Activated naive CD8-positive, alpha-beta T cell treated with anti-CD3 and anti-CD28 coated beads, Interleukin-2, amount 10 ng/mL, durations not matched to agents 7 days and 5 days (primary cell): Measurements from ENCODE around the gene CNIH2. TPM values are rescaled to one million over a fixed set of nuclear protein-coding genes. Genes with fewer than 3 reads are reported as not detected.

Source experiments
- ATAC-seq: fragments of 150-1000 bp; cut with Tn5 transposase; one replicate; pipeline ENCODE4 v1.10.0; 2021; ENCODE audit warnings: low read depth, moderate library complexity
- POLR2A ChIA-PET: fragments of 350-600 bp; sonication (Branson Sonifier 250); formaldehyde crosslinking; loops from one replicate; lab custom pipeline; 2021; ENCODE audit warnings: antibody characterized with exemption; lab: Charles Lee
- DNase-seq: peaks from one replicate; pipeline ENCODE4 v3.0.0; 2021
- H3K27ac Mint-ChIP-seq: one replicate; pipeline ENCODE4 v1.8.0; 2022; ENCODE audit warnings: mild to moderate bottlenecking, mixed read lengths
- H3K27me3 Mint-ChIP-seq: one replicate; pipeline ENCODE4 v1.8.0; 2022; ENCODE audit warnings: mild to moderate bottlenecking, moderate library complexity, mixed read lengths
- H3K36me3 Mint-ChIP-seq: one replicate; pipeline ENCODE4 v1.8.0; 2021; ENCODE audit warnings: mild to moderate bottlenecking, mixed read lengths
- H3K4me1 Mint-ChIP-seq: one replicate; pipeline ENCODE4 v1.8.0; 2021; ENCODE audit warnings: mixed read lengths
- H3K4me3 Mint-ChIP-seq: one replicate; pipeline ENCODE4 v1.8.0; 2022; ENCODE audit warnings: mild to moderate bottlenecking, moderate library complexity, mixed read lengths
- H3K9me3 Mint-ChIP-seq: one replicate; pipeline ENCODE4 v1.8.0; 2021; ENCODE audit warnings: mixed read lengths
- total RNA-seq, 2 experiments: library from RNA; stranded (reverse); gene quantifications; one replicate each; pipeline ENCODE4 v1.2.3, GENCODE V29; 2021

CNIH2 gene
- total RNA-seq, 2 experiments from 2014 or later, result 2.1 to 2.7 TPM

DNA sequence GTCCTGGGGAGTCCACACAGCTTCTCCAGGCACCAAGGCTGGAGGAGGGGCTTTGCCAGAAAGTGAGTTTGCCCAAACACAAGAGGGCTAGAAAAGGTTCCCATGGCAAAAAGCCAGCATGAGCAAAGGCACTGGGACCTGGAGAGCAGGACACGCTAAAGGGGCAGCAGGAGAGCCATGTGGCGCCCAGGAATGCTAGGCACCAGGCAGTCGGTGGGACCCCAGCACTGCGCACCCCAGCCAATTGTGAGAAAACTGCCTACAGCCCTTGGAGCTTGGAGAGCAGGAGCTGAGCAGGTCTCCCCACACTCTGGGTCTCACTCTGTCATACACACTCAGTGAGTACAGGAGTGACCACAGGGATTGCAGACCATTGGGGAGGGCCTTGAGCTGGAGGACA, 14.7 kb upstream of the CNIH2 start:
- Mint-ChIP-seq H3K4me1 (peaks cover 24% of the 10 kb centered on the region), H3K4me3 (no peak overlapping the region), H3K36me3 (peaks cover 12% of the 10 kb centered on the region), H3K27me3 (no peaks in the 10 kb centered on the region), H3K27ac (no peak overlapping the region), H3K9me3 (no peaks in the 10 kb centered on the region)
- DNase-seq (no peak), ATAC-seq (no peak)
- POLR2A ChIA-PET, result no interaction called here

- POLR2A ChIA-PET, result no interaction called here
- no peak overlapping the region for H3K27ac Mint-ChIP-seq
- H3K4me1 Mint-ChIP-seq, result peaks cover 22% of the 10 kb centered on the region
- no peak overlapping the region for H3K4me3 Mint-ChIP-seq
- H3K36me3 Mint-ChIP-seq, result peaks cover 12% of the 10 kb centered on the region
- no peaks in the 10 kb centered on the region for H3K9me3 Mint-ChIP-seq
- H3K27me3 Mint-ChIP-seq, result no peaks in the 10 kb centered on the region
- ATAC-seq, result no peak
- no peak for DNase-seq
Observed at GRCh38 chr11:66263785-66264184, 14.2 kb upstream of the CNIH2 start.

DNA sequence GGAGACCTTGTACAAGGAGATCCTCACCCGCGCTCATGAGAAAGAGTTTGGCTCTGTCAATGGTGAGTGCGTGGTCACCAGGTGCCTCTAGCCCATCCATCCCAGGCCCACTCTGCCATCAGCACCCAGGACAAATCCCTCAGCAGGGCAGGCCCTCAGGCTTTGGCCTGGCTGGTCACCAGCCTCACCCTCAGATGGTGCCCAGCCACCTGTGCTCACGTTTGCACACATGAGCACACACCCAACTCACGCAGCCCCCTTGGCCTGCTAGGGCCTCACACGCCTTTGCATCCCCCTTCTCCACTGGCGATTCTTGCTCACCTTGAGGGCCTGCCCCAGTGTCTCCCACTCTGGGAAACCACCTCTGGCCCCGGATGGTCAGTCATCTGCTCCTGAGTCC, 13.6 kb upstream of the CNIH2 start:
- DNase-seq (no peak), ATAC-seq (no peak)
- Mint-ChIP-seq H3K4me3 (no peak overlapping the region), H3K9me3 (no peaks in the 10 kb centered on the region), H3K27ac (peak overlapping the region; percentile 61), H3K36me3 (peaks cover 12% of the 10 kb centered on the region), H3K27me3 (no peaks in the 10 kb centered on the region), H3K4me1 (peaks cover 17% of the 10 kb centered on the region)
- POLR2A ChIA-PET, result no interaction called here

DNA sequence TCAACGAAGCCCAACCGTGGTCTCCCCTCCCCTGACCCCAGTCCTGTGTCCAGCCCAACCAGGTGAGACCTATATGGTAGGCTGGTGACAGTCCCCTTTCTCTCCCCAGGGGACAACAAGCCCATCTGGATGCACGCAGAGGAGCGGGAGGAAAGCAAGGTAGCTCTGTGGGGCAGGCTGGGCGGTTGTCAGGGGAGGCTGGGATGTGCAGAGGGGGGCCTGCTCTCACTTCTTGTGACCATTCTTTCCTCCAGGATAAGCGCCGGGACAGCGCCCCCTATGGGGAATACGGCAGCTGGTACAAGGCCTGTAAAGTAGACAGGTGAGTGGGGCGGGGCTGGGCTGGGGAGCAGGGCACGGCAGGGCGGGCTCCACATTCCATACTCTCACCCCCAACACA, 13.1 kb upstream of the CNIH2 start:
- Mint-ChIP-seq H3K36me3 (peaks cover 7% of the 10 kb centered on the region), H3K27ac (no peak overlapping the region), H3K4me1 (peaks cover 18% of the 10 kb centered on the region), H3K9me3 (no peaks in the 10 kb centered on the region), H3K27me3 (no peaks in the 10 kb centered on the region), H3K4me3 (no peak overlapping the region)
- DNase-seq (peak; percentile 58), ATAC-seq (no peak)
- POLR2A ChIA-PET, result no interaction called here

GRCh38 chr11:66265531-66266377, 12.2 kb upstream of the CNIH2 start:
- Mint-ChIP-seq H3K4me3 (no peak overlapping the region), H3K27ac (no peak overlapping the region), H3K27me3 (no peaks in the 10 kb centered on the region), H3K9me3 (no peaks in the 10 kb centered on the region), H3K36me3 (peaks cover 9% of the 10 kb centered on the region), H3K4me1 (peaks cover 24% of the 10 kb centered on the region)
- DNase-seq, result no peak
- ATAC-seq, result no peak
- POLR2A ChIA-PET, result no interaction called here

DNA sequence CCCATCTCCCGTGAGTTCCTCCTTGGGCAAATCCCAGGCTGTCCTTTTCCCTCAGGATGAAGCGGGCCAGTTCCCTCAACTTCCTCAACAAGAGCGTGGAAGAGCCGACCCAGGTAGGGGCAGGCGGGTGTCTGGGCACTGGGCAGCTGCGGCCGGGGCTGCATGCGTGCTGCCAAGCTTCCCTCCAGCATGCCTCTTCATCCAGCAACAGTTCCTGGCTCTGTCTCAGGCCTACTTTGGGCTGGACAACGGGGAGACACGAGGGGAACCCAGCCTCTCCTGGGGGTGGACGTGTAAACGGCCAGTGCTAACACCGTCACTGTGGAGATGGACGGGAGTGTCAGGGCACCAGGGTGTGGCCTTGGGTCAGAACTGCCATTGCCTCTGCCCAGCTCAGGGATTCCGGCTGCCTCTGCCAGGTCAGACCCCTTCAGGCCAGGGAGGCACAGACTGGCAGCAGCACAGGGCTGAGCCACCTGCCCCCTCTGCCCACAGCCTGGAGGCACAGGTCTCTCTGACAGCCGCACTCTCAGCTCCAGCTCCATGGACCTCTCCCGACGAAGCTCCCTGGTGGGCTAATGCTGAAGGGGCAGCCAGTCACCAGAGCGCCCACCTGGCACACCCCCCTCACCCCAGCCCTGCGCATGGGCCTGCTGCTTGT, 11.5 kb upstream of the CNIH2 start:
- no peaks in the 10 kb centered on the region for H3K27me3 Mint-ChIP-seq

GRCh38 chr11:66267039-66267378, 11.0 kb upstream of the CNIH2 start:
- Mint-ChIP-seq H3K9me3 (no peaks in the 10 kb centered on the region), H3K27ac (peak overlapping the region; percentile 79), H3K27me3 (no peaks in the 10 kb centered on the region), H3K36me3 (peaks cover 16% of the 10 kb centered on the region), H3K4me1 (peaks cover 32% of the 10 kb centered on the region), H3K4me3 (peak overlapping the region; percentile 87)
- DNase-seq (peak; percentile 50), ATAC-seq (no peak)
- POLR2A ChIA-PET, result interaction anchor here (1.0 to 2.6 kb wide), 8 partner anchors 10 to 408 kb away, joined by 3 to 20 read pairs (median 6); partner anchors contain the start of genes CFL1, MRPL11 and YIF1A

More for the DNA sequence above, 11.5 kb upstream of the CNIH2 start:
- peaks cover 27% of the 10 kb centered on the region for H3K4me1 Mint-ChIP-seq
- no peak for ATAC-seq
- H3K9me3 Mint-ChIP-seq, result no peaks in the 10 kb centered on the region
- peak overlapping the region; percentile 79 for H3K27ac Mint-ChIP-seq
- H3K4me3 Mint-ChIP-seq, result peak overlapping the region; percentile 87
- POLR2A ChIA-PET, result interaction anchor here (2.0 kb wide), 1 partner anchor 11 kb away, joined by 12 read pairs; no protein-coding TSS in a partner anchor
- H3K36me3 Mint-ChIP-seq, result peaks cover 11% of the 10 kb centered on the region
- DNase-seq, result no peak

GRCh38 chr11:66267379-66268243, 10.4 kb upstream of the CNIH2 start:
- H3K27me3 Mint-ChIP-seq, result no peaks in the 10 kb centered on the region
- peak overlapping the region; percentile 87 for H3K4me3 Mint-ChIP-seq
- peaks cover 36% of the 10 kb centered on the region for H3K4me1 Mint-ChIP-seq
- ATAC-seq (peak; percentile 49), DNase-seq (peak; percentile 93)
- POLR2A ChIA-PET, result interaction anchor here (0.6 to 2.6 kb wide), 13 partner anchors 10 to 1772 kb away, joined by 3 to 20 read pairs (median 3); partner anchors contain the start of genes CD248, CFL1, MRPL11 and SF3B2
- peaks cover 21% of the 10 kb centered on the region for H3K36me3 Mint-ChIP-seq
- H3K9me3 Mint-ChIP-seq, result no peaks in the 10 kb centered on the region
- peak overlapping the region; percentile 95 for H3K27ac Mint-ChIP-seq

- Mint-ChIP-seq H3K4me1 (peaks cover 39% of the 10 kb centered on the region), H3K9me3 (no peaks in the 10 kb centered on the region), H3K27me3 (no peaks in the 10 kb centered on the region), H3K36me3 (peaks cover 24% of the 10 kb centered on the region), H3K27ac (peak within 1 kb of the TSS; percentile 95), H3K4me3 (peak within 1 kb of the TSS; percentile 87)
- POLR2A ChIA-PET, result interaction anchor here (0.6 to 2.6 kb wide), 13 partner anchors 9 to 1771 kb away, joined by 3 to 20 read pairs (median 3); partner anchors contain the start of genes CD248, CFL1, MRPL11 and SF3B2
- DNase-seq (peak; percentile 99), ATAC-seq (peak; percentile 88)
Observed at GRCh38 chr11:66268244-66268951, 9.6 kb upstream of the CNIH2 start, which contains the start of gene RAB1B. TSS of gene RAB1B (plus strand) at chr11:66268639. CDS start at chr11:66268680, 41 bp downstream.

GRCh38 chr11:66268952-66269905, 8.7 kb upstream of the CNIH2 start:
- DNase-seq, result no peak
- peak overlapping the region; percentile 95 for H3K27ac Mint-ChIP-seq

GRCh38 chr11:66271816-66272215, 6.2 kb upstream of the CNIH2 start:
- Mint-ChIP-seq H3K4me1 (peaks cover 44% of the 10 kb centered on the region), H3K4me3 (peak overlapping the region; percentile 25), H3K27ac (peak overlapping the region; percentile 38), H3K9me3 (no peaks in the 10 kb centered on the region), H3K27me3 (no peaks in the 10 kb centered on the region), H3K36me3 (peaks cover 32% of the 10 kb centered on the region)
- POLR2A ChIA-PET, result interaction anchor here (2.2 kb wide), 1 partner anchor 10 kb away, joined by 10 read pairs; no protein-coding TSS in a partner anchor
- no peak for ATAC-seq
- DNase-seq, result no peak

More at GRCh38 chr11:66268952-66269905, 8.7 kb upstream of the CNIH2 start:
- Mint-ChIP-seq H3K27me3 (no peaks in the 10 kb centered on the region), H3K9me3 (no peaks in the 10 kb centered on the region), H3K4me1 (peaks cover 43% of the 10 kb centered on the region), H3K36me3 (peaks cover 28% of the 10 kb centered on the region), H3K4me3 (peak overlapping the region; percentile 87)
- POLR2A ChIA-PET, result interaction anchor here (0.6 to 2.6 kb wide), 6 partner anchors 8 to 217 kb away, joined by 3 to 20 read pairs (median 6); partner anchors contain the start of genes CD248 and SF3B2
- no peak for ATAC-seq
